KG1 (cell line): ENCODE measurements around the gene RPRD1B.

Experiments
- DNase-seq: peaks from one replicate; lab custom pipeline; 2025; lab: John Stamatoyannopoulos, UW

RPRD1B gene

GRCh38 chr20:38136421-38137245 lies 103.1 kb downstream of the RPRD1B start:
- no peak for DNase-seq

- no peak for DNase-seq
These were observed 104.0 kb downstream of the RPRD1B start for GRCh38 chr20:38137441-38138037.

GRCh38 chr20:38138086-38138778 lies 104.7 kb downstream of the RPRD1B start:
- no peak for DNase-seq

GRCh38 chr20:38139156-38139912 lies 105.8 kb downstream of the RPRD1B start:
- DNase-seq = no peak

- DNase-seq = no peak
These were observed 106.6 kb downstream of the RPRD1B start for GRCh38 chr20:38139977-38140753.

GRCh38 chr20:38141204-38141888 lies 107.8 kb downstream of the RPRD1B start:
- DNase-seq = no peak
